ENCODE data around the gene TMEM131. TPM values are rescaled to one million over a fixed set of nuclear protein-coding genes. Genes with fewer than 3 reads are reported as not detected.

The TMEM131 gene
- total RNA-seq, 1 donor from 2014 or later = 35.4 TPM

GRCh38 chr2:97736185-97736584 is 259.6 kb downstream of the TMEM131 start:
- no peak for TF ChIP-seq POLR2A (IDR thresholded peaks at IDR 0.05)
- TF ChIP-seq, protein P1, sequence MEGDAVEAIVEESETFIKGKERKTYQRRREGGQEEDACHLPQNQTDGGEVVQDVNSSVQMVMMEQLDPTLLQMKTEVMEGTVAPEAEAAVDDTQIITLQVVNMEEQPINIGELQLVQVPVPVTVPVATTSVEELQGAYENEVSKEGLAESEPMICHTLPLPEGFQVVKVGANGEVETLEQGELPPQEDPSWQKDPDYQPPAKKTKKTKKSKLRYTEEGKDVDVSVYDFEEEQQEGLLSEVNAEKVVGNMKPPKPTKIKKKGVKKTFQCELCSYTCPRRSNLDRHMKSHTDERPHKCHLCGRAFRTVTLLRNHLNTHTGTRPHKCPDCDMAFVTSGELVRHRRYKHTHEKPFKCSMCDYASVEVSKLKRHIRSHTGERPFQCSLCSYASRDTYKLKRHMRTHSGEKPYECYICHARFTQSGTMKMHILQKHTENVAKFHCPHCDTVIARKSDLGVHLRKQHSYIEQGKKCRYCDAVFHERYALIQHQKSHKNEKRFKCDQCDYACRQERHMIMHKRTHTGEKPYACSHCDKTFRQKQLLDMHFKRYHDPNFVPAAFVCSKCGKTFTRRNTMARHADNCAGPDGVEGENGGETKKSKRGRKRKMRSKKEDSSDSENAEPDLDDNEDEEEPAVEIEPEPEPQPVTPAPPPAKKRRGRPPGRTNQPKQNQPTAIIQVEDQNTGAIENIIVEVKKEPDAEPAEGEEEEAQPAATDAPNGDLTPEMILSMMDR (IDR thresholded peaks at IDR 0.05) = no peak
- TF ChIP-seq POLR2AphosphoS5 (IDR thresholded peaks at IDR 0.05; ENCODE audit: insufficient read depth in 1 of 2, low read depth in 1 of 2) = no peak
- no peak for DNase-seq (ENCODE audit: extremely low spot score in 2 of 2)
- no peak overlapping the region for H3K4me3 ChIP-seq
- H3K9me3 ChIP-seq = no peaks in the 10 kb centered on the region
- H3K27ac ChIP-seq = no peak overlapping the region
- no peaks in the 10 kb centered on the region for H3K27me3 ChIP-seq
- H3K36me3 ChIP-seq = no peaks in the 10 kb centered on the region
- intact Hi-C loops (cut with DNase I) = no loop called here
- H3K4me1 ChIP-seq = no peaks in the 10 kb centered on the region

- TF ChIP-seq POLR2A (IDR thresholded peaks at IDR 0.05) = no peak
- TF ChIP-seq, protein P1 (IDR thresholded peaks at IDR 0.05) = no peak
- no peak for TF ChIP-seq POLR2AphosphoS5 (IDR thresholded peaks at IDR 0.05; ENCODE audit: insufficient read depth in 1 of 2, low read depth in 1 of 2)
- Histone ChIP-seq H3K36me3 (no peaks in the 10 kb centered on the region), H3K9me3 (no peaks in the 10 kb centered on the region), H3K4me1 (no peaks in the 10 kb centered on the region), H3K27ac (no peak overlapping the region), H3K27me3 (no peaks in the 10 kb centered on the region), H3K4me3 (no peak overlapping the region)
- no peak for DNase-seq (ENCODE audit: extremely low spot score in 2 of 2)
- intact Hi-C loops (cut with DNase I) = no loop called here
Observed at GRCh38 chr2:97735161-97735561, 260.6 kb downstream of the TMEM131 start.

GRCh38 chr2:97734061-97735051 is 261.4 kb downstream of the TMEM131 start:
- TF ChIP-seq POLR2AphosphoS5 (IDR thresholded peaks at IDR 0.05; ENCODE audit: insufficient read depth in 1 of 2, low read depth in 1 of 2) (no peak), POLR2A (IDR thresholded peaks at IDR 0.05) (no peak)
- TF ChIP-seq, protein P1 (IDR thresholded peaks at IDR 0.05) = no peak
- Histone ChIP-seq H3K27me3 (no peaks in the 10 kb centered on the region), H3K4me3 (no peak overlapping the region), H3K27ac (no peak overlapping the region), H3K36me3 (no peaks in the 10 kb centered on the region), H3K4me1 (no peaks in the 10 kb centered on the region), H3K9me3 (no peaks in the 10 kb centered on the region)
- intact Hi-C loops (cut with DNase I) = no loop called here
- DNase-seq (ENCODE audit: extremely low spot score in 2 of 2) = no peak

DNA sequence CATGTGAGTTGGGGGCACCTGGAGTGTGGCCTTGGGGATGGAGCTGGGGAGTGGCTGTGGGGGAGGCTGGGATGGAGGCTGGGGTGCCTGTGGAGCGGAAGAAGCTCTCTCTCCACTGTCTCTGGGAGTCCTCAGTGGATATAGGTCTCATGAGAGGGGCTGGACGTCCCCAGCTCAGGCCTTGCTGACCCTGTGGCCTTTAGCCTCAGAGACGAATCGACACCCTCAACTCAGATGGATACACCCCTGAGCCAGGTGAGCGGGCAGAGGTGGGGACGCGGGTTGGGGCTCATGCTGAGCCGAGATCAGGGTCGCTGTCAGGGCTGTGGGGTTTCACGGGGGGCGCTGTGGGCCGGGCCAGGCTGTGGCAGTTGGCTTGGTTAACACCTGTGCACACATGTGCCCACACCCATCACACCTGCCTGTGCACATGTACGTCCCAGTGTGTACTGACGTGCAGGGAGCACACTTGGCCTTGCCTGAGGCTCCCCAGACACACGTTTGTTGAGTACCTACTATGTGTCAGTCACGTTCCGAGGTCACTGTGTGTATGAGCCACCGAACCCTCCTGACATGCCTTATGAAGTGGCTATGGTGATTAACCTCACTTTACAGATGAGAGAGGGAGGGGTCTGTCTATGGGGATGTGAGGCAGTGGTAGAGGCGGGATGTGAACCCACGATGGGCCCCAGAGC is 262.3 kb downstream of the TMEM131 start:
- no peaks in the 10 kb centered on the region for H3K9me3 ChIP-seq
- TF ChIP-seq POLR2AphosphoS5 (IDR thresholded peaks at IDR 0.05; ENCODE audit: insufficient read depth in 1 of 2, low read depth in 1 of 2) (no peak), POLR2A (IDR thresholded peaks at IDR 0.05) (no peak)
- TF ChIP-seq, protein P1 (IDR thresholded peaks at IDR 0.05) = no peak
- intact Hi-C loops (cut with DNase I) = no loop called here
- H3K36me3 ChIP-seq = no peaks in the 10 kb centered on the region
- H3K4me1 ChIP-seq = no peaks in the 10 kb centered on the region
- no peak overlapping the region for H3K4me3 ChIP-seq
- H3K27me3 ChIP-seq = no peaks in the 10 kb centered on the region
- no peak overlapping the region for H3K27ac ChIP-seq
- DNase-seq (ENCODE audit: extremely low spot score in 2 of 2) = no peak

Measured in vagina (tissue), 2 donors.